Activated gamma-delta T cell treated with anti-CD3 and anti-CD28 coated beads, Interleukin-2, amount 50 U/mL, for 16 hours (primary cell): Measurements from ENCODE around the gene AP3S2.
"Not testable (repeated sequence)": the region's sequence is repeated elsewhere in the genome, so short reads cannot be mapped to it uniquely, and the experiment has no call there.

Source experiments
- DNase-seq: peaks from one replicate; pipeline ENCODE4 v3.0.0-alpha.2; 2020; ENCODE audit warnings: low read depth

Gene AP3S2

GRCh38 chr15:89903015-89903857 lies 9.4 kb upstream of the AP3S2 start:
- DNase-seq = no peak

- no peak for DNase-seq
Observed at GRCh38 chr15:89900849-89901248, 7.1 kb upstream of the AP3S2 start.

DNA sequence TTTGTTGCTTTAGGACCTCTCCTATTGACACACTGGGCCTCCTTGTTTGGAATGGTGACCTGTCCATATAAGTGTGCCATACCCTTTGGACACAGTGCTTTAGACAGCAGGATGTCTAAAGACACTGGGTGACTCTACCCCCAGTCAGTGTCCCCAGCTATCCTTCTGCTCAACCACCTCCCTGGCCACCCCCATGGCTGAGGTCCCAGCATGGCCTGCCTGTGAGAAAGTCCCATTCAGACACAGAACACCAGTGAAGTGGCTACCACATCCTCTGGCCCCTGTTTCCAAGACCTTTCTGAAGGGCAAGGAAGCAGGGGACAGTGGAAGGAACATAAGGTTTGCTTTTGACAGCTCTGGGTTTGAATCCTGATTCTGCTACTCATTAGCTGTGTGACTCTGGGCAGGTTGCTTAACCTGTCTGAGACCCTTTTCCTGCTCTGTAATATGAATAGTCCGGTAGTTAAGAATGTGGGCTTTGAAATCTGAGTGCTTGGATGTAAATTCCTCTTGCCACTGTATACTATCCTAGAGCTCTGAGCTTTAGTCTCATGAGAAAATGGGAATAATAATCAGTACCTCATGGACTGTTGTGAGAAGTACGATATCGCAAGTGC lies 6.3 kb upstream of the AP3S2 start:
- DNase-seq = no peak

GRCh38 chr15:89899295-89899945 lies 5.6 kb upstream of the AP3S2 start:
- DNase-seq = no peak

DNA sequence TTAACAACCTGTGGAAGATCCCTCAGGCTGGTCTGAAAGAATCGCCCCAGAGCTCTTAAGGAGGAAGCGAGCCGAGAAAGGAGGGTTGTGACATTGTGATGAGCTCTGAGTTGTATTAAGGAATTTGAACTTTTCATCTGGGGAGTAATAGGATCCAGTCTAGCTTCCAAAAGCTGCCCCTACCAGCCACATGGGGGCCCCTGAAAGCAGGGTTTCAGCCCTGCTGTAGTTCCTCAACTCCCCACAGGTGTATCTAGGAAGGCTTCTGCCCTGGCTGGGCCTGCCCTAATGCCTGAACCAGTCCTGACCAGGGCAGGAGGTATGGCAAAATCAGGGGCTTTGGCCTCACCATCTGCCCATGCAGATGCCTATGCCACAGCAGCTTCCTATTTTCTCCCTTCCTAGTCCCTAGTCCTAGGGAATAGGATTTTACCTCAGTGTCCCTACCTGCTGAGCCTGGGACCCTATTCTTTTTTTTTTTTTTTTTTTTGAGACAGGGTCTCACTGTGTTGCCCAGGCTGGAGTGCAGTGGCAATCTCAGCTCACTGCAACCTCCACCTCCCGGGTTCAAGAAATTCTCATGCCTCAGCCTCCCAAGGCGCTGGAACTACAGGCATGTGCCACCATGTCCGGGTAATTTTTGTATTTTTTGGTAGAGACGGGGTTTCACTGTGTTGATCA lies 5.0 kb upstream of the AP3S2 start:
- no peak for DNase-seq

DNA sequence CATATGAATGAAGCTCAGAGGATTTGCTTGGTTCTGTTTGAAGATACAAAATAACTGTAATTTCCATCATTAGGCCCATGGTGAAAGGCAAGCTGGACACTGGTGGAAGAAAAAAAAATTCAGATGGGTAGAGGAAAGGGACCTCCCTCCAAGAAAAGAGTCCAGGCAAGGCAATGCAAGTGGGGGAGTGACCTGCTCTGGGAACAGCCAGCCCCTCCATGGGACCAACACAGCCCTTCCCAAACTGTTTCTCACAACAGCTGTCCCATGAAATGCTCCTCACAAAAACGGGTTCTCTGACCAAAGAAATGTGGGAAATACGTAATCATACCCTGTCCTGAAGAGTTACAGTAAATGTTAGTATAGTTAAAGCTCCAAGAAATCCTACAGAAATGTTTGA lies 4.4 kb upstream of the AP3S2 start:
- no peak for DNase-seq

DNA sequence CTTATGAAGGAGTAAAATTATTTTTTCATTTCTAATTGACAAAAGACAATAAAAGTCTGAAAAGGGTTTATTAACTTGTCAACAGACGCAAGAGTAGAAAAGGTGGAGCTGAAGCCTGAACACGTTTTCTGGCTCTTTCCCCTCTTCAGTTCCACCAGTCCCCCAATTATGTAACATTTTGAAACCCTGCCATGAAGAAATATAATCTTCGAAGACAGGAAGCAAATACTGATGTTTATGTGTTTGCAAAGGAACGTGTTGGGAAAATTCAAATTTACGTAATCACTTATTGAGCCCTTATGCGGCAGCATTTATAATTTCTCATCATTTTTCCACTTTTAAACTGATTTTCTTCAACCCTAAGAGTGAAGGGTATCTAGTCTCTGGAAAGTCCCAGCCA lies 767 bp downstream of the AP3S2 start:
- no peak for DNase-seq

GRCh38 chr15:89888214-89888804 lies 5.5 kb downstream of the AP3S2 start:
- DNase-seq = no peak

- no peak for DNase-seq
Observed at GRCh38 chr15:89885611-89886010, 8.2 kb downstream of the AP3S2 start.

DNA sequence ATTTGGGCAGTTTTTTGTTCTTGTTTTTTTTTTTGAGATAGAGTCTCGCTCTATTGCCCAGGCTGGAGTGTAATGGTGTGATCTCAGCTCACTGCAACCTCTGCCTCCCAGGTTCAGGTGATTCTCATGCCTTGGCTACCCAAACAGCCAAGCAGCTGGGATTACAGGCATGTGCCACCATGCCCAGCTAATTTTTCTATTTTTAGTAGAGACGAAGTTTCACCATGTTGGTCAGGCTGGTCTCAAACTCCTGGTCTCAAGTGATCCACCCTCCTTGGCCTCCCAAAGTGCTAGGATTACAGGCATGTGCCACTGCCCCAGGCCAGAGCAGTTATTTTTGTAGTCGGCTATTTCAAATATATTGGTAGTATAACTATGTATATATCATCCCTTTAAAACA lies 8.6 kb downstream of the AP3S2 start:
- not testable (repeated sequence) for DNase-seq

DNA sequence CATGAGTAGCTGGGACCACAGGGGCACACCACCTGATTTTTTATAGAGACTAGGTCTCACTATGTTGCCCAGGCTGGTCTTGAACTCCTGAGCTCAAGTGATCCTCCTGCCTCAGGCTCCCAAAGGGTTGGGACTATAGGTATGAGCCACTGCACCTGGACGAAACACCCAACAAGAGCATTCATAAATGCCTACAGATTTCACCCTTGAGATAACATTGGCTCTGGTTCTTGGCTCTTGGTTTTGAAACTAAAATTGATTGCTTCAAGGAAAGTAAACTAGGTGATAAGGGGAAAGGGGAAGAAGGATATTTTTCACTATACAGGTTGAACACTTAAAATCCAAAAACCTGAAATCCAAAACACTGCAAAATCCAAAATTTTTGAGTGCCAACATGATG lies 10.3 kb downstream of the AP3S2 start:
- DNase-seq = no peak

DNA sequence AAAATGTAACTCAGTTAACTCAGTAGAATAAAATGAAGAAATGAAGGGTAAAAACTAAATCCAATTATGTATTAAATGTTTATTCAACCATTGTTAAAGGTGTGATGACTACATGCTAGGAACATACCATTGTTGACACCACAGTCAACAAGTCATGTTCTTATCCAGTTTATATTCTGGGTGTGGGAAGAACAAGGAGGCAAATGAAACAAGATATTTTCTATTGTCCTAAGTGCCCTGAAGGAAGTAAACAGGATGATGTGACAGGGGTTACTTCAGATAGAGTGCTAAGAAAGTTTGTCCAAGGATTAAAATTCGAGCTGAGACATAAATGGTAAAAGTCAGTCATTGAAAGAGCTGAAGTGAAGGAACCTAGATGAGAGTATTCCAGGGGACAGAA lies 13.1 kb downstream of the AP3S2 start:
- DNase-seq = no peak

GRCh38 chr15:89878323-89878722 lies 15.5 kb downstream of the AP3S2 start:
- no peak for DNase-seq

DNA sequence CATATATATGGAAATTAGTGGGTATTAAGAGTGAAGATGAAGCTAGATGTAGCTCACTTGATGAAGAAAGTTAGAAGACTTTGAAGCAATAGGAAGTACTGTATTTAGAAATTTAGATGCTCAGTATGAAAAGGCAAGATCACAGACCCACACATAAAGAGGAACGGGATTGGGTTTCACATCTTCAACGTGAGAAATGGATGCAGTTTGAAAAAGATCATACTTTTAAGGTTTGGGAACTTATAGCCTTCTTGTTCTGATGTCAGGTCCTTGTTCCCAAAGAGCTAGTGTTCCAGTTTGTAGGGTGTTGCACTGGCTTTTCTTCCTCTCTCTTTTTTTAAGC lies 16.7 kb downstream of the AP3S2 start:
- DNase-seq = no peak

GRCh38 chr15:89876396-89877082 lies 17.3 kb downstream of the AP3S2 start:
- no peak for DNase-seq

DNA sequence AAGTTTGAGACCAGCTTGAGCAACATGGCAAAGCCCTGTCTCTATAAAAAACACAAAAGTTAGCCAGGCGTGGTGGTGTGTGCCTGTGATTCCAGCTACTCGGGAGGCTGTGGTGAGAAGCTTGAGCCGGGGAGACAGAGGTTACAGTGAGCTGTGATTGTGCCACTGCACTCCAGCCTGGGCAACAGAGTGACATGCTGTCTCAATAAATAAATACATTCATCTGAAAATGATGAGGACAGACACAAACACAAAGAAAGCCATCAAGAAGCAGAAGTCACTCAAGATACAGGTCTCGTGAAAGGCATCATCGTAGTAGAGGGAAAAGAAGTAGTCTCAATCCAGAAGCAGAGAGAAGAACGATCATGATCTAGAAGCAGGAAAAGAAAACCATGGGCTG lies 18.1 kb downstream of the AP3S2 start:
- no peak for DNase-seq

- peak; percentile 74 for DNase-seq
Observed at GRCh38 chr15:89874926-89875564, 18.7 kb downstream of the AP3S2 start.

DNA sequence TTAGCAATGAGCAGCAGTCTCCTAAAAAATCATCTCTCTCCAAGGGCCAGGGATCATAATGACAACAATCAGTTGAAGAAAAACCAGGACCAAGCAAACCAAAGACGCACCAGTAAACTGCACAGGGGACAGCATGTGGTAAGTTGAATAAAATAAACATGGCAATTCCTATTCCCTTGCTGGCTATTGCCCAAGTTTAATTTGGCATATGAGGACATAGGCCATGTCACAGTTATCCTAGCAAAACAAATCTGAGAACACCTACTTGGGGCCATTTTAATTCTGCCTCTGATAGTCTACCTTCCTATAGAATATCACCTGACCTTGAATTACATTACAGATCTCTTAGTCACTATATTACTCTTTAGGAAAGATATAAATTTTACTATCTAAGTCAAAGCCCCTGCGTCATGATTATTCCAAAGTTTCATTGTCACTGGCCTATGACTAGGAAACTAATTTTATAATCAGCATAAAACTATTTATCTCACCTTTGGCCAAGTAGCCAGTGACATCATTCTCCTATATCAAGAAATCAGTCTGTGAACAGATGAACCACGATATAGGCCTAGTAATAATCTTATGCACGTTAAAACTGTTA lies 23.0 kb downstream of the AP3S2 start:
- DNase-seq = no peak

- no peak for DNase-seq
Observed at GRCh38 chr15:89870006-89870405, 23.8 kb downstream of the AP3S2 start.

DNA sequence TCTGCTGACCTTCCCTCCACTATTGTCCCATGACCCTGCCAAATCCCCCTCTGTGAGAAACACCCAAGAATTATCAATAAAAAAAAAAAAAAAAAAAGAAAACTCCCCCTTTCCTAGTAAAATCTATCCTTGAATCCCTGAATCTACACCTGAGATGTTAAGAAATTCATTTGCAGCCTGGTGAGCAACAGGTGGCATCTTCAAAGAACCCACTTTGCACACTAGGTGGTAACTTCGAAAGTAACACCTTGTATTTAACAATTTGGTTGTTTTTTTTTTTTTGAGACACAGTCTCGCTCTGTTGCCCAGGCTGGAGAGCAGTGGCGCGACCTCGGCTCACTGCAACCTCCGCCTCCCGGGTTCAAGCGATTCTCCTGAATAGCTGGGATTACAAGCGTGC lies 24.3 kb downstream of the AP3S2 start:
- not testable (repeated sequence) for DNase-seq
